NT2/D1 (cell line): Measurements from ENCODE around the gene SLC25A41.

Experiments
- SUZ12 ChIP-seq: IDR thresholded peaks from 2 replicates; pipeline ENCODE4 v1.6.1; 2011; ENCODE audit not compliant: insufficient read length, insufficient read depth; ENCODE audit errors: extremely low read depth
- YY1 ChIP-seq: IDR thresholded peaks from 2 replicates; pipeline ENCODE4 v1.6.1; 2011; ENCODE audit not compliant: insufficient read length, insufficient read depth
- ZNF274 ChIP-seq: IDR thresholded peaks from 2 replicates; pipeline ENCODE4 v1.6.1; 2011; ENCODE audit warnings: mild to moderate bottlenecking, low read depth, low read length

GRCh38 chr19:6470173-6470572 lies 36.6 kb upstream of the SLC25A41 start:
- TF ChIP-seq SUZ12: no peak
- no peak for TF ChIP-seq ZNF274
- TF ChIP-seq YY1: no peak
